MM.1S (cell line): ENCODE data around the gene PCMT1.

ENCODE experiments used
- EZH2 ChIP-seq: fragments of 300-600 bp; sonication (generic); optimal IDR thresholded peaks from 2 replicates; pipeline ENCODE3; 2017; ENCODE audit warnings: low read depth, mild to moderate bottlenecking, antibody characterized with exemption, low read length, mixed read lengths
- EZH2phosphoT487 ChIP-seq: fragments of 300-600 bp; sonication (generic); IDR thresholded peaks from 2 replicates; pipeline ENCODE4 v1.6.1; 2018; ENCODE audit warnings: antibody characterized with exemption, low read length
- TF ChIP-seq, protein P1 (sequence below): fragments of 300-600 bp; sonication (generic); IDR thresholded peaks from 2 replicates; pipeline ENCODE4 v1.5.1; 2016; ENCODE audit warnings: antibody characterized with exemption, low read length, mixed read lengths

DNA sequence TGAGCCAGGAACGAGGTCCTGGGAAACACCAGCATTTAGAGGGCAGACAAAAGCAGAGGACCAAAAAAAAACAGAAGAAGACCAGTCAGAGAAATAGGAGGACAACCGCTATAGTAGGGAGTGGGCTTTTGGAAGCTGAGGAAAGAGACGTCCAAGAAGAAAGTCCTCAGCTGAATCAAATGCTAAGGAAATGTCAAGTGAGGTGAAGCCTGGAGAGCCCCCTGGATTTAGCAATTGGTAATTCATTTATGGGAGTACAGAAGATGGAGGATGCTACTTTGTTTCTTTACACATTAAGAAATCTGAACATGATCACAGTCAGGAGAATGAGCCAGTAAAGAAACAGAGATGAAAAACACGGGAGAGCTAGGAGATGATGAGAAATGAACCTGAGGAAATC, 73.5 kb downstream of the PCMT1 start:
- TF ChIP-seq, protein P1, sequence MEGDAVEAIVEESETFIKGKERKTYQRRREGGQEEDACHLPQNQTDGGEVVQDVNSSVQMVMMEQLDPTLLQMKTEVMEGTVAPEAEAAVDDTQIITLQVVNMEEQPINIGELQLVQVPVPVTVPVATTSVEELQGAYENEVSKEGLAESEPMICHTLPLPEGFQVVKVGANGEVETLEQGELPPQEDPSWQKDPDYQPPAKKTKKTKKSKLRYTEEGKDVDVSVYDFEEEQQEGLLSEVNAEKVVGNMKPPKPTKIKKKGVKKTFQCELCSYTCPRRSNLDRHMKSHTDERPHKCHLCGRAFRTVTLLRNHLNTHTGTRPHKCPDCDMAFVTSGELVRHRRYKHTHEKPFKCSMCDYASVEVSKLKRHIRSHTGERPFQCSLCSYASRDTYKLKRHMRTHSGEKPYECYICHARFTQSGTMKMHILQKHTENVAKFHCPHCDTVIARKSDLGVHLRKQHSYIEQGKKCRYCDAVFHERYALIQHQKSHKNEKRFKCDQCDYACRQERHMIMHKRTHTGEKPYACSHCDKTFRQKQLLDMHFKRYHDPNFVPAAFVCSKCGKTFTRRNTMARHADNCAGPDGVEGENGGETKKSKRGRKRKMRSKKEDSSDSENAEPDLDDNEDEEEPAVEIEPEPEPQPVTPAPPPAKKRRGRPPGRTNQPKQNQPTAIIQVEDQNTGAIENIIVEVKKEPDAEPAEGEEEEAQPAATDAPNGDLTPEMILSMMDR, result no peak
- TF ChIP-seq EZH2 (no peak), EZH2phosphoT487 (no peak)
